Right lobe of liver (tissue), 4 donors: ENCODE data around the gene SLC10A7.

Experiments used
- POLR2A ChIP-seq: fragments of 450-650 bp; IDR thresholded peaks from one replicate; pipeline ENCODE4 v1.6.1; 2017; ENCODE audit warnings: antibody characterized with exemption, mild to moderate bottlenecking
- TF ChIP-seq, protein P1 (sequence below), 4 donors: fragments of 200-600 bp in 3 of 4; fragments of 450-650 bp in 1 of 4; IDR thresholded peaks; one replicate each; pipeline versions ENCODE4 v1.5.1 to v1.8.0; 2016 to 2022; ENCODE audit warnings: antibody characterized with exemption in 4 of 4, mild to moderate bottlenecking in 2 of 4
- donor health status: DM: no; HTN: no; CAD: no.
- donor health status: DM: no; HTN: no; CAD: no.
- donor health status: DM: no; HTN: yes; CAD: no.

DNA sequence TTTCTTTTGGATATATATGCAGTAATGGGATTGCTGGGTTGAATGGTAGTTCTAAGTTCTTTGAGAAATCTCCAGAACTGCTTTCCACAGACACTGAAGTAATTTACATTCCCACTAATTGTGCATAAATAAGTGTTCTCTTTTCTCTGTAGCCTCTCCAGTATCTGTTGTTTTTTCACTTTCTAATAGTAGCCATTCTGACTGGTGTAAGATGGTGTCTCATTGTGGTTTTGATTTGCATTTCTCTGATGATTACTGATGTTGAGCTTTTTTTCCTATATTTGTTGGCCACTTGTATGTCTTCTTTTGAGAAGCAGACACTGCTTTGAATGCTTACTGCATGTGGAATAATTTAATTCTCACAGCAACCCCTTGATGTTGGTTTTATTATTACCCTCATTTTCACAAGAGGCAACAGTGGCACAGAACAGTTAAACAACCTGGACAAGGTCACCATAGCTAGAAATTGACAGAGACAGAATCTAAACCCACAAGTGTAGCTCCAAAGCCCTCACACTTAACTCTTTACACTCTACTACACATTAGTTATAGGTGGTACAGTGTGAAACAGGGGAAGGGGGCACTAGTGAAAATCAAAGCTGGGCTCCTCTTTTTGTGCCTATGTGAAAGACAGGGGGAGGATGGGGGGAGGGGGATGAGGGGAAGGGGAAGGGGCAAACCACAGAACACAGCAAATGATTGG lies 211.3 kb downstream of the SLC10A7 start:
- TF ChIP-seq POLR2A: no peak
- TF ChIP-seq, protein P1, sequence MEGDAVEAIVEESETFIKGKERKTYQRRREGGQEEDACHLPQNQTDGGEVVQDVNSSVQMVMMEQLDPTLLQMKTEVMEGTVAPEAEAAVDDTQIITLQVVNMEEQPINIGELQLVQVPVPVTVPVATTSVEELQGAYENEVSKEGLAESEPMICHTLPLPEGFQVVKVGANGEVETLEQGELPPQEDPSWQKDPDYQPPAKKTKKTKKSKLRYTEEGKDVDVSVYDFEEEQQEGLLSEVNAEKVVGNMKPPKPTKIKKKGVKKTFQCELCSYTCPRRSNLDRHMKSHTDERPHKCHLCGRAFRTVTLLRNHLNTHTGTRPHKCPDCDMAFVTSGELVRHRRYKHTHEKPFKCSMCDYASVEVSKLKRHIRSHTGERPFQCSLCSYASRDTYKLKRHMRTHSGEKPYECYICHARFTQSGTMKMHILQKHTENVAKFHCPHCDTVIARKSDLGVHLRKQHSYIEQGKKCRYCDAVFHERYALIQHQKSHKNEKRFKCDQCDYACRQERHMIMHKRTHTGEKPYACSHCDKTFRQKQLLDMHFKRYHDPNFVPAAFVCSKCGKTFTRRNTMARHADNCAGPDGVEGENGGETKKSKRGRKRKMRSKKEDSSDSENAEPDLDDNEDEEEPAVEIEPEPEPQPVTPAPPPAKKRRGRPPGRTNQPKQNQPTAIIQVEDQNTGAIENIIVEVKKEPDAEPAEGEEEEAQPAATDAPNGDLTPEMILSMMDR (IDR thresholded peaks at IDR 0.05): no peak
